Lung (tissue), 12 donors: ENCODE data around the gene TSPAN18. TPM values are rescaled to one million over a fixed set of nuclear protein-coding genes. Genes with fewer than 3 reads are reported as not detected.

ENCODE experiments used
- ATAC-seq: fragments of 200-7000 bp; cut with Tn5 transposase; one replicate; pipeline ENCODE4 v1.9.1; 2020; ENCODE audit warnings: moderate number of reproducible peaks; ENCODE audit not compliant: insufficient read depth, low FRiP score
- DNase-seq, 3 donors: peaks; one replicate each; pipeline ENCODE4 v3.0.0-alpha.2; 2013 to 2017
- H3K27ac ChIP-seq, 2 donors: one replicate each; pipeline ENCODE4 v1.5.1; 2013; ENCODE audit warnings: mild to moderate bottlenecking in 2 of 2, moderate library complexity in 2 of 2, control low read depth in 1 of 2, inconsistent platforms in 1 of 2, low read depth in 1 of 2, low read length in 1 of 2
- H3K27me3 ChIP-seq, 3 donors: one replicate each; pipeline ENCODE4 v1.5.1; 2013; ENCODE audit warnings: low read length in 2 of 3; ENCODE audit not compliant: control insufficient read depth in 3 of 3, insufficient read depth in 3 of 3
- H3K36me3 ChIP-seq, 4 donors: one replicate each; pipeline ENCODE4 v1.5.1; 2013; ENCODE audit warnings: low read length in 4 of 4, mild to moderate bottlenecking in 1 of 4, moderate library complexity in 1 of 4; ENCODE audit not compliant: control insufficient read depth in 4 of 4, insufficient read depth in 4 of 4
- H3K4me1 ChIP-seq, 5 donors: one replicate each; pipeline ENCODE4 v1.5.1; 2013; ENCODE audit warnings: low read length in 5 of 5, mild to moderate bottlenecking in 2 of 5, moderate library complexity in 1 of 5; ENCODE audit not compliant: control insufficient read depth in 5 of 5, insufficient read depth in 5 of 5
- H3K4me3 ChIP-seq: one replicate; pipeline ENCODE4 v1.5.1; 2013; ENCODE audit warnings: mild to moderate bottlenecking, control low read depth, moderate library complexity
- H3K9ac ChIP-seq, 2 donors: one replicate each; pipeline ENCODE4 v1.5.1; 2013; ENCODE audit warnings: low read length in 2 of 2, control low read depth in 1 of 2; ENCODE audit not compliant: insufficient read depth in 1 of 2
- H3K9me3 ChIP-seq, 4 donors: one replicate each; pipeline ENCODE4 v1.5.1; 2013; ENCODE audit warnings: low read length in 3 of 4, mild to moderate bottlenecking in 1 of 4, moderate library complexity in 1 of 4; ENCODE audit not compliant: control insufficient read depth in 4 of 4, insufficient read depth in 3 of 4
- CTCF ChIP-seq: IDR thresholded peaks from 2 replicates; pipeline ENCODE4 v1.5.1; 2012; ENCODE audit warnings: mild to moderate bottlenecking; ENCODE audit errors: control extremely low read depth, extremely low read depth
- WGBS, 2 donors: extraction: QIAGEN DNeasy Blood & Tissue Kit; methylation state at CpG; one replicate each; pipeline ENCODE4 v1.1.7; 2013; 5-methylcytosine and 5-hydroxymethylcytosine counted together
- polyA plus RNA-seq, 2 donors: library from polyadenylated mRNA; stranded (reverse); fragments of 200-250 nt; gene quantifications; one replicate each; pipeline ENCODE4 v1.2.1, GENCODE V29; 2013
- total RNA-seq, 2 donors: library from RNA; depleted of rRNA in 1 of 2; stranded (reverse); fragments of >200 nt in 1 of 2; gene quantifications; one replicate each; pipeline ENCODE4 v1.2.1, GENCODE V29; 2014 to 2021
- donor health status: control.
- donor health status: control.
- donor health status: Bipolar disorder and iron deficiency.
- donor health status: healthy.
- donor health status: DM: yes; HTN: yes; CAD: no.

The TSPAN18 gene
- total and polyA plus RNA-seq, 4 donors, result 8.3 to 40.7 (median 21.4) TPM

- no peak overlapping the region for H3K9ac ChIP-seq
- H3K36me3 ChIP-seq, result peaks cover 0 to 14% (median 0%) of the 10 kb centered on the region in 4 donors
- ATAC-seq (peak; percentile 67), DNase-seq (no peak)
- TF ChIP-seq CTCF, result no peak
- peaks cover 0 to 33% (median 7%) of the 10 kb centered on the region in 5 donors for H3K4me1 ChIP-seq
- no peaks in the 10 kb centered on the region for H3K9me3 ChIP-seq
- WGBS, 2 donors, result 24 to 37% methylated on average over 6 to 7 of the region's 7 CpGs
- peak overlapping the region in 1 of 2 donors; percentile 26 for H3K27ac ChIP-seq
- no peaks in the 10 kb centered on the region for H3K27me3 ChIP-seq
- no peak overlapping the region for H3K4me3 ChIP-seq
These were observed 216.4 kb downstream of the TSPAN18 start for GRCh38 chr11:44943118-44943517.

- WGBS, 2 donors, result 77 to 83% methylated on average over 7 of the region's 7 CpGs
- ATAC-seq (no peak), DNase-seq (no peak)
- Histone ChIP-seq H3K9ac (no peak overlapping the region), H3K36me3 (peaks cover 0 to 14% (median 0%) of the 10 kb centered on the region in 4 donors), H3K4me3 (no peak overlapping the region), H3K27me3 (no peaks in the 10 kb centered on the region), H3K27ac (peak overlapping the region in 1 of 2 donors; percentile 18), H3K4me1 (peaks cover 0 to 33% (median 7%) of the 10 kb centered on the region in 5 donors), H3K9me3 (no peaks in the 10 kb centered on the region)
- no peak for TF ChIP-seq CTCF
These were observed 216.9 kb downstream of the TSPAN18 start for GRCh38 chr11:44943696-44944095.

- no peaks in the 10 kb centered on the region for H3K9me3 ChIP-seq
- DNase-seq, result no peak
- H3K36me3 ChIP-seq, result peaks cover 0 to 14% (median 0%) of the 10 kb centered on the region in 4 donors
- no peak overlapping the region for H3K9ac ChIP-seq
- no peak for TF ChIP-seq CTCF
- ATAC-seq, result no peak
- H3K4me3 ChIP-seq, result no peak overlapping the region
- whole genome bisulfite sequencing, 2 donors, result 82 to 83% methylated on average over 7 of the region's 7 CpGs
- H3K4me1 ChIP-seq, result peaks cover 0 to 33% (median 6%) of the 10 kb centered on the region in 5 donors
- H3K27ac ChIP-seq, result no peak overlapping the region
- H3K27me3 ChIP-seq, result no peaks in the 10 kb centered on the region
These were observed 217.6 kb downstream of the TSPAN18 start for GRCh38 chr11:44944181-44944852.

- no peak for DNase-seq
- no peak for ATAC-seq
These were observed 218.1 kb downstream of the TSPAN18 start for GRCh38 chr11:44944853-44945235.

More at GRCh38 chr11:44944853-44945235, 218.1 kb downstream of the TSPAN18 start:
- Histone ChIP-seq H3K9ac (no peak overlapping the region), H3K4me1 (peaks cover 0 to 33% (median 2%) of the 10 kb centered on the region in 5 donors), H3K27ac (no peak overlapping the region), H3K4me3 (no peak overlapping the region), H3K27me3 (no peaks in the 10 kb centered on the region), H3K9me3 (no peaks in the 10 kb centered on the region), H3K36me3 (peaks cover 0 to 14% (median 0%) of the 10 kb centered on the region in 4 donors)
- whole genome bisulfite sequencing, 2 donors, result 56 to 61% methylated on average over 3 of the region's 3 CpGs
- no peak for TF ChIP-seq CTCF
